Kidney (tissue), 14 donors: ENCODE measurements around the gene CRB2. TPM values are rescaled to one million over a fixed set of nuclear protein-coding genes. Genes with fewer than 3 reads are reported as not detected.
A peak's percentile ranks its signal among the peaks of the same experiment; 100 is the strongest.
"Not testable (repeated sequence)": the region's sequence is repeated elsewhere in the genome, so short reads cannot be mapped to it uniquely, and the experiment has no call there.

ENCODE experiments used
- DNase-seq, 5 donors: peaks; one replicate each; pipeline ENCODE4 v3.0.0-alpha.2; 2013 to 2020
- FAIRE-seq: peaks from 2 replicates; lab custom pipeline; 2012; peaks lifted over from hg19 to GRCh38; lab: Jason Lieb, UNC
- H3K27ac ChIP-seq, 2 donors: one replicate each; pipeline ENCODE4 v1.7.0; 2013; ENCODE audit warnings: low read depth in 2 of 2, low read length in 2 of 2, inconsistent platforms in 1 of 2
- H3K27me3 ChIP-seq: one replicate; pipeline ENCODE4 v1.7.1; 2013; ENCODE audit warnings: low read length, inconsistent platforms; ENCODE audit not compliant: control insufficient read depth, insufficient read depth
- H3K36me3 ChIP-seq, 3 donors: one replicate each; pipeline versions ENCODE4 v1.7.0 to v1.7.1; 2013; ENCODE audit warnings: low read length in 3 of 3, control low read depth in 1 of 3, inconsistent platforms in 1 of 3; ENCODE audit not compliant: insufficient read depth in 3 of 3, control insufficient read depth in 2 of 3
- H3K4me1 ChIP-seq, 3 donors: one replicate each; pipeline versions ENCODE4 v1.7.0 to v1.7.1; 2013; ENCODE audit warnings: low read length in 3 of 3, inconsistent platforms in 1 of 3, low read depth in 1 of 3; ENCODE audit not compliant: control insufficient read depth in 2 of 3, insufficient read depth in 2 of 3
- H3K4me3 ChIP-seq, 3 donors: one replicate each; pipeline versions ENCODE4 v1.7.0 to v1.8.1; 2013; ENCODE audit warnings: low read length in 3 of 3, control low read depth in 1 of 3, inconsistent platforms in 1 of 3
- H3K9ac ChIP-seq, 3 donors: one replicate each; pipeline versions ENCODE4 v1.7.0 to v1.7.1; 2013; ENCODE audit warnings: low read length in 3 of 3, control low read depth in 1 of 3, inconsistent platforms in 1 of 3
- H3K9me3 ChIP-seq, 3 donors: one replicate each; pipeline versions ENCODE4 v1.7.0 to v1.7.1; 2013; ENCODE audit warnings: low read length in 3 of 3, control low read depth in 1 of 3, inconsistent platforms in 1 of 3; ENCODE audit not compliant: control insufficient read depth in 2 of 3, insufficient read depth in 1 of 3
- intact Hi-C: fragments of 100-400 bp; cut with DNase I; formaldehyde crosslinking; loops from one replicate; pipeline ENCODE4 v1.11.1; 2022
- polyA plus RNA-seq: library from polyadenylated mRNA; stranded (reverse); fragments of 350-450 nt; fragmentation: Illumina TruSeq; extraction: RNeasy Lipid Tissue Mini Kit (QIAGEN cat#74804); gene quantifications from one replicate; pipeline ENCODE4 v1.2.3, GENCODE V29; 2014; ENCODE audit warnings: low read depth, low replicate concordance; ENCODE audit not compliant: insufficient read depth
- total RNA-seq: library from RNA; stranded (reverse); fragmentation: NEBNext Ultra II Directional; extraction: Animal tissue kit (Norgen Biotek cat#: 25700); gene quantifications from one replicate; pipeline ENCODE4 v1.2.1, GENCODE V29; 2021
- TF ChIP-seq, protein P1 (sequence below): IDR thresholded peaks from 3 replicates; pipeline ENCODE4 v1.5.1; 2012; ENCODE audit warnings: mild to moderate bottlenecking, moderate library complexity, borderline replicate concordance; ENCODE audit not compliant: insufficient read depth; ENCODE audit errors: extremely low read depth
- donor health status: control.
- donor health status: control.
- donor health status: control.
- donor health status: control.
- donor health status: control.
- donor health status: DM: yes; HTN: yes; CAD: no.
- donor health status: Normal renal cell carcinoma (clear cell type).

CRB2 gene
- total and polyA plus RNA-seq, 2 donors from 2014 or later: 0.88 to 8.4 TPM

DNA sequence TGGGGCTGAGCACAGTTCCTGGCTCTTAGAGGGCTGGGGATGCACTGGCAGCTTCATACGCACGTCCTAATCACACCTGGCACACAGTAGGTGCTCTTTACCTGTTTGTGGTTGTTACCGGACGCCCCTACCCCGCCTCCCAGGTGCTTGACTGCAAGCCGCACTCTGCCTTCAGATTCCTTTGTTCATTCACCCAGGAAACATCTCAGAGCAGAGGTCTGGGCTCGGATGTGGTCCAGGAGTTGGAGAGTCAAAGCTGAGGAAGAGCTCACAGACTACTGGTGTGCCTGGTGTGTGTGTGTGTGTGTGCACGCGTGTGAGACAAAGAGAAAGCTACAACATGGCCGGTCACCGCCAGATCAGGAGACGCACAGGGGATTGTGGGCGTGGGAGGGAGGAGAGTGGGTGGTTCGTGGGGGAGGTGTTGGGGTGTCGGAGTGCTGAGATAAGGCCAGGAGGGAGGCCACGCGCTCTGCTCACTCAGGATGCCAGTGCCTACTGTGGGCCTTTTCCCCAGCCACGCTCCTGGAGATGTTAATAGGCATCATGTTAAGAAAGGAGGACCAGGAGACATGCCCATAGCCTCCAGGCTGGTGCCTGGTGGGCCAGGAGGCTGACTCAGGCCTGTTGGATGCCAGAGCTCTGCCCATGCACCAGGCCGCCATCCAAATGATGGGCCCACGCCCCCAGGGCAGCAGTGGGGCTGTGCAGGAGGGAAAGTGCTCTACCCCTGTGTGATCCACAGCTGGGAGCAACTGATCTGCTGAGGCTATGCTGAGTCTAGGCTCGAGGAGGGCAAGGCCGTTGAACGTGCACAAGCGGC is 39.9 kb downstream of the CRB2 start:
- peak in 2 of 5 donors; percentile 51 to 59 for DNase-seq
- Histone ChIP-seq H3K36me3 (no peaks in the 10 kb centered on the region), H3K9me3 (peaks cover 0 to 3% (median 0%) of the 10 kb centered on the region in 3 donors), H3K27me3 (no peaks in the 10 kb centered on the region), H3K4me1 (no peaks in the 10 kb centered on the region), H3K4me3 (no peak overlapping the region), H3K27ac (no peak overlapping the region), H3K9ac (no peak overlapping the region)
- intact Hi-C loops: no loop called here
- no peak for FAIRE-seq
- TF ChIP-seq, protein P1, sequence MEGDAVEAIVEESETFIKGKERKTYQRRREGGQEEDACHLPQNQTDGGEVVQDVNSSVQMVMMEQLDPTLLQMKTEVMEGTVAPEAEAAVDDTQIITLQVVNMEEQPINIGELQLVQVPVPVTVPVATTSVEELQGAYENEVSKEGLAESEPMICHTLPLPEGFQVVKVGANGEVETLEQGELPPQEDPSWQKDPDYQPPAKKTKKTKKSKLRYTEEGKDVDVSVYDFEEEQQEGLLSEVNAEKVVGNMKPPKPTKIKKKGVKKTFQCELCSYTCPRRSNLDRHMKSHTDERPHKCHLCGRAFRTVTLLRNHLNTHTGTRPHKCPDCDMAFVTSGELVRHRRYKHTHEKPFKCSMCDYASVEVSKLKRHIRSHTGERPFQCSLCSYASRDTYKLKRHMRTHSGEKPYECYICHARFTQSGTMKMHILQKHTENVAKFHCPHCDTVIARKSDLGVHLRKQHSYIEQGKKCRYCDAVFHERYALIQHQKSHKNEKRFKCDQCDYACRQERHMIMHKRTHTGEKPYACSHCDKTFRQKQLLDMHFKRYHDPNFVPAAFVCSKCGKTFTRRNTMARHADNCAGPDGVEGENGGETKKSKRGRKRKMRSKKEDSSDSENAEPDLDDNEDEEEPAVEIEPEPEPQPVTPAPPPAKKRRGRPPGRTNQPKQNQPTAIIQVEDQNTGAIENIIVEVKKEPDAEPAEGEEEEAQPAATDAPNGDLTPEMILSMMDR: no peak

DNA sequence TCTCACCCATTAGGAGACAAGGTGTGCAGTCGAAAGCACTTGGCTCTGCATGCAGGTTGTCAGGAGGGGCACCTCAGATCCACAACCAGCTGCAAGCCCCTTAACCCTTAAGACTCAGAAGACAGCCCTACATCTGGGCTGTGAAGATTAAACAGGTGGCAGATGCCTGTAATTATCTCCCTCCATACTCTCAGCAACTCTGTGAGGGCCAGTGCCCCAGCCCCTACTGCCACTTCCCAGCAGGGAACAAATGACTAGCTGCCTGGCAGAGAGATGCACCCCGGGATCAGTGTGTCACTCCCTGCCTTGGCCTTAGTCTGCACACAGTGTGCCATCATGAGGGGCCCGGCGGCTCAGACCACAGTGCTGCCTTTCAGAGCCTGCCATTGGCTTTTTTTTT is 42.0 kb downstream of the CRB2 start:
- no peak for FAIRE-seq
- DNase-seq: no peak

GRCh38 chr9:123398938-123399337 is 42.9 kb downstream of the CRB2 start:
- H3K36me3 ChIP-seq, H3K4me1 ChIP-seq, H3K27ac ChIP-seq, H3K9ac ChIP-seq, FAIRE-seq, H3K27me3 ChIP-seq, H3K4me3 ChIP-seq, H3K9me3 ChIP-seq, intact Hi-C loops, DNase-seq: not testable (repeated sequence)

More for the DNA sequence above, 42.0 kb downstream of the CRB2 start:
- intact Hi-C loops: no loop called here
- TF ChIP-seq, protein P1: no peak
- Histone ChIP-seq H3K36me3 (no peaks in the 10 kb centered on the region), H3K4me3 (no peak overlapping the region), H3K27me3 (no peaks in the 10 kb centered on the region), H3K9ac (no peak overlapping the region), H3K27ac (no peak overlapping the region), H3K9me3 (peaks cover 0 to 2% (median 0%) of the 10 kb centered on the region in 3 donors), H3K4me1 (no peaks in the 10 kb centered on the region)

GRCh38 chr9:123399803-123400378 is 43.9 kb downstream of the CRB2 start:
- H3K4me1 ChIP-seq: no peaks in the 10 kb centered on the region
- H3K27me3 ChIP-seq: no peaks in the 10 kb centered on the region
- TF ChIP-seq, protein P1: peak; percentile 22
- intact Hi-C loops: no loop called here
- no peaks in the 10 kb centered on the region for H3K9me3 ChIP-seq
- H3K9ac ChIP-seq: no peak overlapping the region
- H3K36me3 ChIP-seq: no peaks in the 10 kb centered on the region
- H3K27ac ChIP-seq: no peak overlapping the region
- DNase-seq (no peak), FAIRE-seq (no peak)
- no peak overlapping the region for H3K4me3 ChIP-seq
